H54 (cell line): ENCODE measurements around the gene RETNLB.

Experiments
- DNase-seq: peaks from one replicate; pipeline ENCODE4 v3.0.0; 2011; ENCODE audit warnings: low spot score, mixed read lengths; ENCODE audit not compliant: insufficient read length
- FAIRE-seq: peaks from 3 replicates; lab custom pipeline; 2011; peaks lifted over from hg19 to GRCh38; lab: Jason Lieb, UNC
- POLR2A ChIP-seq: IDR thresholded peaks from 2 replicates; pipeline ENCODE4 v1.6.1; 2011; ENCODE audit warnings: low read depth, mild to moderate bottlenecking, low read length

The RETNLB gene

GRCh38 chr3:108724101-108724500 lies 33.1 kb downstream of the RETNLB start:
- DNase-seq: no peak
- FAIRE-seq: no peak
- no peak for TF ChIP-seq POLR2A

- FAIRE-seq (no peak), DNase-seq (no peak)
- TF ChIP-seq POLR2A: no peak
These were observed 34.5 kb downstream of the RETNLB start for GRCh38 chr3:108722724-108723123.

GRCh38 chr3:108719178-108719806 lies 37.9 kb downstream of the RETNLB start:
- no peak for TF ChIP-seq POLR2A
- FAIRE-seq (no peak), DNase-seq (no peak)

GRCh38 chr3:108718454-108718853 lies 38.8 kb downstream of the RETNLB start:
- DNase-seq (no peak), FAIRE-seq (no peak)
- TF ChIP-seq POLR2A: no peak

- DNase-seq: no peak
- no peak for TF ChIP-seq POLR2A
- FAIRE-seq: no peak
These were observed 43.4 kb downstream of the RETNLB start for GRCh38 chr3:108713816-108714215.

- TF ChIP-seq POLR2A: no peak
- FAIRE-seq (no peak), DNase-seq (no peak)
These were observed 44.1 kb downstream of the RETNLB start for GRCh38 chr3:108713009-108713516.
